ENCODE data around the gene UBE3D.
"Not testable (repeated sequence)": the region's sequence is repeated elsewhere in the genome, so short reads cannot be mapped to it uniquely, and the experiment has no call there.

UBE3D gene

GRCh38 chr6:82870582-82871172 lies 195.0 kb downstream of the UBE3D start:
- no peak for DNase-seq (ENCODE audit: low spot score)

- no peak for DNase-seq (ENCODE audit: low spot score)
Measured at GRCh38 chr6:82869493-82869892, 196.1 kb downstream of the UBE3D start.

DNA sequence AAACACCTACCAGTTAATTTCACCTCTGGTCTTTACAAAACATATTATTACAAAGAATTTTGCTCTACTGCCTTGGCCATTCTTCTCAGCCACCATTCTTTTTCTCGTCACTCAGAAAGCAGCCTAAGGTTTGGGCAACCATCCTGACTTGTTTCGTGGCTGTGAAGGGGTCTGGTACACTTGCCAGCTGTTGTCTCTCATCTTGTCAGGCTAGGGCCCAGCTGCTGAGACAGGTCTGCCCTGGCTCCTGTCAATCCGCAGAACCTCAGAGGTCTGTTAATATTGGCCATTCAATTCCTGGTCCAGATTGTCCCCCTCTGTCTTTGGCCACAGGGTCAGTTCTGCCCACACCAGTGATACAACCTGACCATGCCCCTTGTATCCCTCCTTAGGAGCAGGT lies 197.7 kb downstream of the UBE3D start:
- DNase-seq (ENCODE audit: low spot score): no peak

- DNase-seq (ENCODE audit: low spot score): no peak
Measured at GRCh38 chr6:82866446-82866845, 199.2 kb downstream of the UBE3D start.

- no peak for DNase-seq (ENCODE audit: low spot score)
Measured at GRCh38 chr6:82865461-82865860, 200.2 kb downstream of the UBE3D start.

DNA sequence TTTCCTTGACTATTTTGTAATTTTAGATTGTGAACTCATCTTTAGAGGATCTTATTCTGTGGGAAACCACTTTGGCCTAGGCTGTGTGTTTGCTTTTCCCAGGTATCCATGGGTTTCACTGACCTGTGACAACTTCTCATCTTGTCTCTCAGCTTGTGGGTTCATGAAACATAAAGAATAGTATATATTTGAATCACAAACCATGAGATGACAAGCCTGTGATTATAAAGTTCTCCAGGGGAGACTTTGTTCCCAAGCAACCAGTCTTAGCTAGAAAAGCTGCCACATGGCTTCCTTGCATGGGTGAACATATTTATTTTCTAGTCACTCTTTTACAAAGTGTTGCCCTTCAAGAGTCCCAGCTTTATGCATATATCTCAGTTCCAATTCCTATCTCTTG lies 201.9 kb downstream of the UBE3D start:
- DNase-seq (ENCODE audit: low spot score): no peak

- DNase-seq (ENCODE audit: low spot score): no peak
Measured at GRCh38 chr6:82862543-82862942, 203.1 kb downstream of the UBE3D start.

DNA sequence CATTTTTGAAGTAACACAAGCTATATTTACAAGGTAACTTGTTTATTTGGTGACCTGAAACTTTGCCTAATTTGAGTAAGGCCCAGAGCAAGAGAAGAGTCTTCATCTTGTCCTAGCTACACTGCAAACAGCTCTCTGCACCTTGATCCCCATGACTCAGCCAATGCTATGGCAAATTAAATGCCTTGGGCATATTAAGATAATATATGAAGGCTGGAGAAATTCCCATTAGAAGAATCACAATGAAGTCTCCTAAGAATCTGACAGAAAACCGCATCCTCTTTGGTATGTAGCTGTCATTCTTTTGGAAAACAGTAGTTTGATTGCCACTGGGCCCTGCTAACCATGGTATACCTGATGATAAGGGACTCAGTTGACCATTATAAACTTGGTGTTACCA lies 204.5 kb downstream of the UBE3D start:
- DNase-seq (ENCODE audit: low spot score): no peak

- not testable (repeated sequence) for DNase-seq (ENCODE audit: low spot score)
Measured at GRCh38 chr6:82856077-82856476, 209.6 kb downstream of the UBE3D start.

DNA sequence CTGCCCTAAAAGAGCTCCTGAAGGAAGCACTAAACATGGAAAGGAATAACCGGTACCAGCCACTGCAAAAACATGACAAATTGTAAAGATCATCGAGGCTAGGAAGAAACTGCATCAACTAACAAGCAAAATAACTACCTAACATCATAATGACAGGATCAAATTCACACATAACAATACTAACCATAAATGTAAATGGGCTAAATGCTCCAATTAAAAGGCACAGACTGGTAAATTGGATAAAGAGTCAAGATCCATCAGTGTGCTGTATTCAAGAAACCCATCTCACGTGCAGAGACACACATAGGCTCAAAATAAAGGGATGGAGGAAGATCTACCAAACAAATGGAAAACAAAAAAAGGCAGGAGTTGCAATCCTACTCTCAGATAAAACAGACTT lies 212.7 kb downstream of the UBE3D start:
- DNase-seq (ENCODE audit: low spot score): not testable (repeated sequence)

GRCh38 chr6:82843291-82843885 lies 222.3 kb downstream of the UBE3D start:
- no peak for DNase-seq (ENCODE audit: low spot score)

GRCh38 chr6:82842721-82843120 lies 222.9 kb downstream of the UBE3D start:
- DNase-seq (ENCODE audit: low spot score): no peak

Measured in kidney capillary endothelial cell (primary cell).